ENCODE data around the gene ELL2.
"Not testable (repeated sequence)": the region's sequence is repeated elsewhere in the genome, so short reads cannot be mapped to it uniquely, and the experiment has no call there.

ELL2 gene

GRCh38 chr5:95837492-95837891 is 124.2 kb downstream of the ELL2 start:
- no peak for DNase-seq (ENCODE audit: low spot score)

- DNase-seq (ENCODE audit: low spot score): not testable (repeated sequence)
Measured at GRCh38 chr5:95836971-95837370, 124.7 kb downstream of the ELL2 start.

GRCh38 chr5:95836544-95836943 is 125.1 kb downstream of the ELL2 start:
- DNase-seq (ENCODE audit: low spot score): no peak

GRCh38 chr5:95835682-95836385 is 125.8 kb downstream of the ELL2 start:
- DNase-seq (ENCODE audit: low spot score): no peak

All from AG20443 (cell line).